GM19025 (cell line): ENCODE results near the gene PDZD2.
"Not testable (repeated sequence)": the region's sequence is repeated elsewhere in the genome, so short reads cannot be mapped to it uniquely, and the experiment has no call there.

Experiments used
- ATAC-seq: cut with Tn5 transposase; IDR thresholded peaks from one replicate; pipeline ENCODE4 v1.9.1; 2021; ENCODE audit warnings: mild to moderate bottlenecking, low read depth, moderate library complexity; ENCODE audit not compliant: unreplicated experiment

The PDZD2 gene

DNA sequence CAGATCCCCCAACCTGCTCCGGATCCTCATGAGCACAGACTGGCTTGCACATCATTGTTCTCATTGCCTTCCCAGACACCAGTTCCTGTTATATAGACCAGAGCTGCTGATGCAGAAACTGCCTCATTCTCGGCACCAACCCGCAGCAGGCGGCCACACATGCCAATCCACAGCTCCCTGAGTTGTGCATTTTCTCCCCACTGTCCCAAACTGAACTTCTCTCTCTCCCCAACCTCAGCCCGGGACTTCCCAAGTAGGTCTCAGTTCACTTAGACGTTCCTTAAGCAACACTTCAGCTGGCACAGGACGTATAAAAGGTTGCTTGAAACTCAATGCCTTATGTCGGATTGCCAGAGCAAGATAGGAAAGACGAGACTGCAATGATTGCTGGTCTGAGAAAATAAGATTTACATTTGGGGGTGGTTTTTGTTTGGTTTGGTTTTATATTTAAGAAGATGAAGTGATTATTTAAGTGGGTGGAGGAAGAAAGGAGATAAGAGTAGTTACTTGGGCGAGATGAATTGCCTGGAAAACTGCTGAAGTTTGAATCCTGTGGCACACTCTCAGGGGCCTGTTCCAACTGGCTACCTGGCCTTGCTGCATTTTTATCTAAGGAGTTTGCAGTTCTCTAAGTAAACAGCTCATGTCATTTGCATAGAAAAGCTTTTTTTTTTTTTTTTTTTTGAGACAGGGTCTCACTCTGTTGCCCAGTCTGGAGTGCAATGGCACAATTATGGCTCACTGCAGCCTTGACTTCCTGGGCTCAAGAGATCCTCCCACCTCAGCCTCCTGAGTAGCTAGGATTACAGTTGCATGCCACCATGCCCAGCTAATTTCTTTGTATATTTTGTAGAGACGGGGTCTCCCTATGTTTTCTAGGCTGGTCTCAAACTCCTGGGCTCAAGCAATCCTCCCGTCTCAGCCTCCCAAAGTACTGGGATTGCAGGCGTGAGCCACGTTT is 379.8 kb downstream of the PDZD2 start:
- no peak for ATAC-seq

DNA sequence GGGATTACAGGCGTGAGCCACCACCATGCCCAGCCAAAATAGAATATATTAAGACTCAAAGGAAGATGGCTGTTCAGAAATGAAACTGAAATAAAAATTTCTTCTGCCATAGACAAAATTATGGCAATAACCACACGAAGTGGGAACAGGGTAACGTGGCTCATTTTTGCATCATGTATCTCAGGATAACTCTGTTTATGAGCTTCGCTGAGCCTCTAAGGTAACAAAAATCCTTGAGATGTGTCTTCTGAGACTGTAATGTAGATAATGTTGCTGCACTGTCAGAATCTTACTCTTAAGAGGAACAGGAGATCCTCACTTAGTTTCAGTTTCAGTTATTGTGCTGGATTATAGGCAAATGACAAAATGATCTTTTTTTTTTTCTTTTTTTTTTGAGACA is 381.3 kb downstream of the PDZD2 start:
- peak; percentile 74 for ATAC-seq

DNA sequence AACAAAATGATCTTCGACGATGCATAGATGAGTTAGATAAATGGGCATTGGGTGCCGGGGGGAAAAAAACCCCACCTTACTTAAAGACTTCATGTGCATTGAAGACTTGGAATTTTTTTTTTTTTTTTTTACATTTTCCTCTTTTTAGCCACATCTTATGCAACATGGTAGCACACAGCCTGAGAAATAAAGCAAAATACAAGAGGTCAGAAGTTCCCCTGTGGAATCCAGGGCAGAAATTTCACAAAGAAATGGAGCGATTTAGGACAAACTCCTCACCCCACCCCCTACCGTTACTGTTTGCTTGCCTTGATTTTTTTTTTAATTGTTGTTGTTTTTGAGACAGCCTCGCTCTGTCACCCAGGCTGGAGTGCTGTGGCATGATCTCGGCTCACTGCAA is 382.0 kb downstream of the PDZD2 start:
- no peak for ATAC-seq

DNA sequence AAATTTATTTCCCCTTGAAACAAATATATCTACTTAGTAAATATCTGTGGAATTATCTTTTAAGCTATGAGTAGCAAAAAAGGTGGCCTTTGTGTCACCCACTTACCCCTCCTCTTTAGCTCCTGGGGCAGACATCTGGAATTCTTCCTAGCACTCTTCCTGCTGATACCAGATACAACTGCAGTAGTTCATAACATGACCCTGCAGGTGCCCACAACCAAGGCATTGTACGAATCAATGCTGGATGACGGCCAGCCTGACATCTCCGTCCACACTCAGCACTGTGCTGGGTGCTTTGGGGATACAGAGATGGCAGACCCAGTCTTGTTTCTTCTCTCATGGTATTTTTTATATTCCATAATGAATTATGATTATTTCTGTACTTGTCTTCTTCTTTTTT is 382.8 kb downstream of the PDZD2 start:
- ATAC-seq, result no peak

- ATAC-seq, result no peak
These were observed 383.7 kb downstream of the PDZD2 start for GRCh38 chr5:32022638-32023037.

DNA sequence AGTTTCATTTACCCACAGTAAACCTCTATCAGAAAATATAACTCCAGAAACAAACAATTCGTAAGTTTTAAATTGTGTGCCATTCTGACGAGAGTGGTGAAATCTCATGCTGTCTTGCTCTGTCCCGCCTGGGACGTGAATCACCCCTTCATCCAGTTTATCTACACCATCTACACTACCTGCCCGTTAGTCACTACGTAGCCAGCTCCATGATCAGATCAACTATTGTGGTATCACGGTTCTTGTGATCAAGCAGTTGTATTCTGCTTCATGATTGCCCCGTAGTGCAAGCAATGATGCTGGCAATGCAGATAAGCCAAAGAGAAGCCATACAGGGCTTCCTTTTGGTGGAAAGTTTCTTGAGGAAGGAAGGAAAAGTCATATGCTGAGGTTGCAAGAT is 384.9 kb downstream of the PDZD2 start:
- no peak for ATAC-seq

DNA sequence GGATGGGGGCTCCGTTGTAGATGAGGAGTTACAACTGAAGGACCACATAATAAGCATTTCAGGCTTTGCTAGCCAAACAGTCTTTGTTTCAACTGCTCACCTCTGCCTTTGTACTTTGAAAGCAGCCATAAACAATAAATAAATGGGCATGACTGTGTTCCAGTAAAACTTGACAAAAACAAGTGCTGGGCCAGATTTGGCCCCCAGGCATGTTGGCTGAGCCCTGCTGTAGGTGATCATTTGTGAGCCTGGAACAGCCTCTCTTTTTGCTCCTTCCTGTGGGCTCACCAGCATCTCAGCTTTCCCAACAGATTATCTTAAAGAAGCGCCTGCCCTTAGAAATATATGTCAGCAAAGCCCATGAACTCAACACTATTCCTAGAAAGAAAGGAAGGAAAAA is 385.8 kb downstream of the PDZD2 start:
- ATAC-seq, result no peak

DNA sequence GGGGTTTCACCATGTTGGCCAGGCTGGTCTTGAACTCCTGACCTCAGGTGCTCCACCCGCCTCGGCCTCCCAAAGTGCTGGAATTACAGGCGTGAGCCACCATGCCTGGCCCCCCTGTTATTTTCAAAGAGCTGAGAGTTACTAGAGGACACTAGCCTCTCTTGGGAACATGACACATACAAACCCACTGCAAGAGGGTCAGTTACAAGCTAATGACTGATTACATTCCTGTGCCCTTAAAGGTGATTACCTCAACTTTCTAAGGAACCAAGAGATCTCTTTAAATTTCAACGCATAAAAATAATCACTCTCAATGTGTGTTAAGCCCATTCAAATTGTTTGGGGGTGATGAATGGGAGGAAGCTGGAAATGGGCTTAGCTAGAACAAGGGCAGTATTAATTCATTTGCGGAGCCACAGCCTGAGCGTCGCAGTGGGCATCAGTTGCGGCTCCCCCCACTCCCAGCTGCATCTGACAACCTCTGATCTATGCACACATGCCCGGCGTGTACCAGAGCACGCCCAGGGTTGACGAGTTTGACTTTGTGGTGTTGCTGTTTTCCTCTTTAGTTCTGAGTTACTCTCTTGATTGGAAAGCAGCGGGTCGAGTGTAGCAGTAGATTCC is 388.3 kb downstream of the PDZD2 start:
- ATAC-seq, result no peak

DNA sequence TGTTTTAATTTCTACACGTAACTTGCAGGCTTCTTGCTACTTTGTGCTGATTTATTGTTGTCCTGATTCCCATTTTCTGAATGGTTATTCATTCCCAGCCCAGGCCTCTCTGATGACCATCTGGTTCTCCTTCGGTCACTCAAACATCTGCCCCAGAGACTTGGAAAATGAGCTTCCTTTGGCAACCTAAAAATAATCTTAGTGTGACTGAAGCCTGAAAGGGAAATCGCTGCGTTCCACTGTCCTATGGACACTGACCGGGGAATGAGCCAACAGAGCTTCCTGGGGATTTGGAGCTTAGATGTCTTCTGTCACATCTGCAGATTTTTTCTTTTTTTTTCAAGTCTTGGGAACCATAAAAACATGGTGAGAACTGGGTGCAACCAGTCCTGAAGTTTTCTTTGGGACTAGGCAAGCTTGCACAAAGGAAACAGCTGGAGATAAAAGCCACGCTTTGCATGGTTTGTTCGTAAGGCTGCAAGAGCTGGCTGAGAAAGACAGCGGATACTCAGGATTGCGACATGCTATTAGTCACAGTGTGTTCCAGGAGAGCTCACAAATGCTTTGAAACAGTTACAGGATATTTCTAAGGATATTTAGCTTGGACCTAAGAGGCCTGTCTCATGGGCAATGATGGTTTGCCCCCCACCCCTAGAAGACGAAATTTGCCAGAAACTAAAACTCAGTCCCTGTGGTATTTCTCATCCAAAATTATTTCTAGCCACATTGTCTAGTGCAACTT is 389.0 kb downstream of the PDZD2 start:
- ATAC-seq, result no peak

DNA sequence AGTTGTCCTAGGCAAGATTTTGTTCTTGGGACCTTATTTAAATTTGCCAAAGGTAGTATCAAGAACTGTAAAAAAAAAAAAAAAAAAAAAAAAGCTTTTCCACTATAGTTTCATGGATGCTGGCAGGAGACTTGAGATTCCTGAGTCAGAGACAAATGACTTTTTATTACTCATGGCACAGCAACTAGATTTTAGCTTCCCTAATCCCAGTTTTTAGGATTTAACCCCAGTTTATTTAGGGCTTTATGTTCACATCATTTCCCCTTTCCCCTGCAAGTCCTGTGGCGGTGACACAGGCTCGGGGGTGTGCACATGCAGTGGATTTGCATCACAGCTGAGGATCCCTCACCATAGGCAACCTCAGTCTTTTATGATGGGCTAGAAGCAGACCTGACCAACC is 390.3 kb downstream of the PDZD2 start:
- ATAC-seq, result no peak

DNA sequence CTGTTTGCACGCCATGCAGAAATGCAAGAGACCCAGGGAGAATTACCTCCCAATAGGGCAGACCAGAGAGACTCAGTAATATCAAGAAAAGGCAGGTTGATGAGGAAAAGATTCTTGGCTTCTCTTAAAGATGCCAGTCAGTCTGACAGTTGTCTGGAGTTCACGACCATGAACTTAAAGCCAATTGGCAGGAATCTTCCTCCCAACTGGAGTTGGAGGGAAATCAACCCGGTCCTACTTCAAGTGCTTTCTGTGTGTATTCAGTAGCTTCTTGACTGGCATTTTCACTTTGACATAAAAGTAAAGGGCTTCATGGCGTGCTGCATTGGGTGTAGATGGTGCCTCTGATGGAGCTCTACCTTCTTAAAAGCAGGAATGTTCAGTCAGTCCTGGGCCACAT is 390.9 kb downstream of the PDZD2 start:
- ATAC-seq, result no peak

DNA sequence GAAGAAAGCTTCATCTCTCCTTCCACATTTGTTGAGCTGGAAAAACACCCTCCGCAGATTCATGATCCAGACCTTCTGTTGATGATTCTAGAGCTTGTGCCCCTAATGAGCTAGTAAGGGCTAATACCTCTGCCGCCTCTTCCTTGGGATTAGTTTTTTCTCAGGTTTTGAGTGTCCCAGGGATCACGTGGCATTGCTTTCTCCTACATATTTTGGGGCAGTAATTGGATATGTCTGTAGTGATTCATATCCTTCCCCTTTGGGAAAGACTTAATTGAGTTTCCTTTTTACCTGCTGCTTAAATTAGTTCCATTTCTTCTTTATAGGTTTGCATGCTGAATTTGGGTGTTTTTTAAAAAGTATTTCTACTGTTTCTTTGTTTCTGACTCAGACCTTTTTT is 391.3 kb downstream of the PDZD2 start:
- no peak for ATAC-seq

DNA sequence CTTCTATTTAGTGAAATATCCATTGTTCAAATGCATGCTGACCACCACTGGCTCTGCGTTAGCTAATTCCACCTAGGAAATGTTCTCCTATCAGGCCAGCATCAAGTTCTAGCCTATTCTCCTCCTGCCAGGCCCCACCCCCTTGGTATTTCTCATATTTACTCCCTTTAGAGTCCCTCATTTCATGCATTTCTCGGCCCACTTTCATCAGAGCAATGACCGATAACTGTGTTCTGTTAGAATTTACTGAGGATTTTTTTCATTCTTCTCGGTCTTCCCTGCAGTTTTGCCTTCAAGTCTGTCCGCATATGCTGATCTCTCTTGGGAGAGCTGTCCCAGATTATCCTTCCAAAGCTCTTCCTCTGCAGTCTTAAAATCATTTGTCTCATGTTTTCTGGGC is 391.8 kb downstream of the PDZD2 start:
- no peak for ATAC-seq

DNA sequence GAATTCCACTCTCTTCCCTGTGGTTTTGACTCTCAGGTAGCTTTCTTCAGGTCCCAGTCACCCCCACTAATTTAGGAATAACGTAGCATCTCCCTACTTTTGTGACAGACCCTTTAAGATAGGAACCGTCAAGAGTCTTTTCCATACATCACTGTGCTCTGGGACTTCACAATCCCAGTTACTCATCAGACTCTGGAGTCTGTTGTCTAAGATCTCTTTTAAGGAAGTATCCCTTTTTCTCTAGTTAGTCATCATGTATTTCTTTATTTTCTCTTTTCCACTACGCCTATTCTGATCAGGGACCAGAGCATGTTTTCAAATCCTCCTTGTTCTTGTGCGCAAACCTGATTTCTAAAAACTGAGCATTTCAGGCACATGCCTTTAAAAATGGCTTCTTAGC is 392.2 kb downstream of the PDZD2 start:
- ATAC-seq, result no peak

DNA sequence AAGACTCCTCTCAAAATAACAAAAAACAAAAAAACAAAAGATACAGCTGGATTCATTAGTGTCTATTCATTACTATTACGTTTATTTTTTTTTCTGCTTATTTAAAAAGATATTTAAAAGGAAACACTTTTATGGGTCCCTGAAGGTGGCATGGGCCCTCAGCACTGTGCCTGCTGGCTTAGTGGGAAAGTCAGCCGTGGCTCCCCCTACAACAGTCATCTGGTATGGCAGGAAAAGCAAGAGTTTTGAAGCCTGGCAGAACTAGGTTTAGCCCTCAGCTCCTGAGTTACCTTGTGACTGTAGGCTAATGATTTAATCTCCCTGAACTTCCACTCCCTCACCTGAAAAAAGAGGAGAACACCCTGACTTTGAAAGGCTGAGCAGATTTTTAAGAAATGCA is 399.6 kb downstream of the PDZD2 start:
- no peak for ATAC-seq

DNA sequence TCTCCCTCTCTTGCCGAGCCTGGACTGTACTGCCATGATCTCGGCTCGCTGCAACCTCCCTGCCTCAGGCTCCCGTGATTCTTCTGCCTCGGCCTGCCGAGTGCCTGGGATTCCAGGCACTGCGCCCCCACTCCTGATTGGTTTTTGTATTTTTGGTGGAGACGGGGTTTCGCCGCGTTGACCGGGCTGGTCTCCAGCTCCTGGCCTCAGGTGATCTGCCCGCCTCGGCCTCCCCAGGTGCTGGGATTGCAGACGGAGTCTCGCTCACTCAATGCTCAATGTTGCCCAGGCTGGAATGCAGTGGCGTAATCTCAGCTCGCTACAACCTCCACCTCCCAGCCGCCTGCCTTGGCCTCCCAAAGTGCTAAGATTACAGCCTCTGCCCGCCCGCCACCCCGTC is 400.2 kb downstream of the PDZD2 start:
- not testable (repeated sequence) for ATAC-seq

- not testable (repeated sequence) for ATAC-seq
These were observed 400.7 kb downstream of the PDZD2 start for GRCh38 chr5:32039601-32040000.

- not testable (repeated sequence) for ATAC-seq
These were observed 401.3 kb downstream of the PDZD2 start for GRCh38 chr5:32040181-32040695.

DNA sequence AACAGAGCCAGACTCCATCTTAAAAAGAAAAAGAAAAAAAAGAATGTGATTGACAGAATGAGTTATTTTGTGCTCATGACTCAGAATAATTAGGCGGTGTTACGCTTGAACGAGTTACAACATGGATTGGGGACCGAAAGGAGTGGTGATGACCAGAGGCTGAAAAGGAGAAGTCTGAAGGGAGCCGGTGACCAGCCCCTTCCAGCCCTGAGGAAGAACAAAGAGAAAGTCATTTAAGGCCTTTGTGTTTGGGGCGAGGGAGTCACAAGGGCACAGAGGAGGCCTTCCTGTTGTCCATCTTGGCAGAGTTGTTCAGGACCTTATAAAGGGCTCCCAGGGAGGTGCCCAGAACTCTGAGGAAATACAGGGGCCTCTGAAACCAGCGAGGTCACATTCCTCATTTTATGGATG is 403.6 kb downstream of the PDZD2 start:
- ATAC-seq, result no peak

- no peak for ATAC-seq
These were observed 404.2 kb downstream of the PDZD2 start for GRCh38 chr5:32043105-32043504.

GRCh38 chr5:32044434-32044833 is 405.5 kb downstream of the PDZD2 start:
- no peak for ATAC-seq
